ENCODE data around the gene SMO.

Gene SMO

GRCh38 chr7:129210989-129211312 lies 22.5 kb downstream of the SMO start:
- no peaks in the 10 kb centered on the region for H4K20me1 ChIP-seq (ENCODE audit: control insufficient read depth, insufficient read depth, low read depth, low read length)
- no peaks in the 10 kb centered on the region for H3K79me2 ChIP-seq (ENCODE audit: control insufficient read depth, low read length)
- H3K4me2 ChIP-seq (ENCODE audit: low read length) = no peak overlapping the region
- no peaks in the 10 kb centered on the region for H3K27me3 ChIP-seq (ENCODE audit: control insufficient read depth, low read length)
- H3F3A ChIP-seq (ENCODE audit: control insufficient read depth, insufficient read depth) = no peaks in the 10 kb centered on the region
- no peak for TF ChIP-seq EZH2phosphoT487 (IDR thresholded peaks at IDR 0.05; ENCODE audit: borderline replicate concordance, low read length)
- TF ChIP-seq CTCF (IDR thresholded peaks at IDR 0.05; ENCODE audit: low read depth, low read length, poor library complexity, severe bottlenecking) = no peak
- no peaks in the 10 kb centered on the region for H3K36me3 ChIP-seq (ENCODE audit: control insufficient read depth, low read length)
- H3K4me3 ChIP-seq (ENCODE audit: low read length) = no peak overlapping the region
- no peaks in the 10 kb centered on the region for H3K9me2 ChIP-seq (replicated peaks; ENCODE audit: control insufficient read depth, low read length)
- no peak overlapping the region for H3K27ac ChIP-seq (ENCODE audit: low read depth, low read length)
- H3K4me1 ChIP-seq (ENCODE audit: control insufficient read depth, low read length) = peaks cover 12% of the 10 kb centered on the region
- H3K9me3 ChIP-seq (ENCODE audit: control insufficient read depth, insufficient read depth, low read length) = 0 out of 2 replicates have a peak, but pooled peaks cover 2% of the 10 kb centered on the region

- H3K36me3 ChIP-seq (ENCODE audit: control insufficient read depth, low read length) = no peaks in the 10 kb centered on the region
- H3K4me2 ChIP-seq (ENCODE audit: low read length) = 0 out of 2 replicates have a peak overlapping the region, but pooled peaks have one; percentile 11
- H3K27ac ChIP-seq (ENCODE audit: low read depth, low read length) = no peak overlapping the region
- H3K4me3 ChIP-seq (ENCODE audit: low read length) = no peak overlapping the region
- peaks cover 12% of the 10 kb centered on the region for H3K4me1 ChIP-seq (ENCODE audit: control insufficient read depth, low read length)
- H4K20me1 ChIP-seq (ENCODE audit: control insufficient read depth, insufficient read depth, low read depth, low read length) = no peaks in the 10 kb centered on the region
- H3K9me2 ChIP-seq (replicated peaks; ENCODE audit: control insufficient read depth, low read length) = no peaks in the 10 kb centered on the region
- H3F3A ChIP-seq (ENCODE audit: control insufficient read depth, insufficient read depth) = no peaks in the 10 kb centered on the region
- 0 out of 2 replicates have a peak, but pooled peaks cover 2% of the 10 kb centered on the region for H3K9me3 ChIP-seq (ENCODE audit: control insufficient read depth, insufficient read depth, low read length)
- no peaks in the 10 kb centered on the region for H3K79me2 ChIP-seq (ENCODE audit: control insufficient read depth, low read length)
- TF ChIP-seq EZH2phosphoT487 (IDR thresholded peaks at IDR 0.05; ENCODE audit: borderline replicate concordance, low read length) = no peak
- no peak for TF ChIP-seq CTCF (IDR thresholded peaks at IDR 0.05; ENCODE audit: low read depth, low read length, poor library complexity, severe bottlenecking)
- H3K27me3 ChIP-seq (ENCODE audit: control insufficient read depth, low read length) = no peaks in the 10 kb centered on the region
These were observed 23.7 kb downstream of the SMO start for GRCh38 chr7:129212126-129212525.

- Histone ChIP-seq H3K4me3 (ENCODE audit: low read length) (no peak overlapping the region), H3K4me2 (ENCODE audit: low read length) (no peak overlapping the region), H3K79me2 (ENCODE audit: control insufficient read depth, low read length) (no peaks in the 10 kb centered on the region), H3F3A (ENCODE audit: control insufficient read depth, insufficient read depth) (no peaks in the 10 kb centered on the region), H3K4me1 (ENCODE audit: control insufficient read depth, low read length) (peaks cover 12% of the 10 kb centered on the region), H3K9me2 (replicated peaks; ENCODE audit: control insufficient read depth, low read length) (no peaks in the 10 kb centered on the region), H3K27me3 (ENCODE audit: control insufficient read depth, low read length) (no peaks in the 10 kb centered on the region), H3K27ac (ENCODE audit: low read depth, low read length) (no peak overlapping the region), H3K9me3 (ENCODE audit: control insufficient read depth, insufficient read depth, low read length) (0 out of 2 replicates have a peak, but pooled peaks cover 2% of the 10 kb centered on the region), H4K20me1 (ENCODE audit: control insufficient read depth, insufficient read depth, low read depth, low read length) (no peaks in the 10 kb centered on the region), H3K36me3 (ENCODE audit: control insufficient read depth, low read length) (no peaks in the 10 kb centered on the region)
- no peak for TF ChIP-seq CTCF (IDR thresholded peaks at IDR 0.05; ENCODE audit: low read depth, low read length, poor library complexity, severe bottlenecking)
- no peak for TF ChIP-seq EZH2phosphoT487 (IDR thresholded peaks at IDR 0.05; ENCODE audit: borderline replicate concordance, low read length)
These were observed 24.2 kb downstream of the SMO start for GRCh38 chr7:129212596-129212995.
